MG63 (cell line): ENCODE data around the gene RANBP2. TPM values are rescaled to one million over a fixed set of nuclear protein-coding genes. Genes with fewer than 3 reads are reported as not detected.
"Not testable (repeated sequence)": the region's sequence is repeated elsewhere in the genome, so short reads cannot be mapped to it uniquely, and the experiment has no call there.

ENCODE experiments used
- DNase-seq: peaks from one replicate; pipeline ENCODE4 v3.0.0-alpha.2; 2020
- H3K27me3 ChIP-seq: fragments of 250-450 bp; sonication (Bioruptor Pico); 2 replicates; pipeline ENCODE4 v1.5.1; 2020; ENCODE audit warnings: mild to moderate bottlenecking, moderate library complexity
- H3K36me3 ChIP-seq: fragments of 250-450 bp; sonication (Bioruptor Pico); 2 replicates; pipeline ENCODE4 v1.5.1; 2020; ENCODE audit warnings: mild to moderate bottlenecking, moderate library complexity
- H3K4me3 ChIP-seq: fragments of 250-450 bp; sonication (Bioruptor Pico); 2 replicates; pipeline ENCODE4 v1.5.1; 2020; ENCODE audit warnings: mild to moderate bottlenecking, moderate library complexity
- H3K9me3 ChIP-seq: fragments of 250-450 bp; sonication (Bioruptor Pico); 2 replicates; pipeline ENCODE4 v1.5.1; 2020; ENCODE audit warnings: mild to moderate bottlenecking, moderate library complexity
- total RNA-seq: library from RNA; depleted of rRNA; stranded (reverse); fragments of >200 nt; shearing (Covaris generic); gene quantifications from 2 replicates; pipeline ENCODE4 v1.2.3, GENCODE V29; 2014; ENCODE audit warnings: low replicate concordance; rRNA removed

Gene RANBP2
- 13.4 and 25.7 TPM in 2 replicates for total RNA-seq

- Histone ChIP-seq H3K36me3 (0 out of 2 replicates have a peak, but pooled peaks cover 3% of the 10 kb centered on the region), H3K9me3 (no peaks in the 10 kb centered on the region), H3K27me3 (no peaks in the 10 kb centered on the region), H3K4me3 (peak within 1 kb of the TSS; percentile 90)
- peak; percentile 98 for DNase-seq
Observed at GRCh38 chr2:108719149-108720044, at the start of gene RANBP2. RANBP2 (plus strand) TSS chr2:108719482; CDS start chr2:108719607, 125 bp downstream.

- DNase-seq, H3K27me3 ChIP-seq, H3K36me3 ChIP-seq, H3K9me3 ChIP-seq, H3K4me3 ChIP-seq: not testable (repeated sequence)
Observed at GRCh38 chr2:108670282-108670681, 49.0 kb upstream of the RANBP2 start.

- not testable (repeated sequence) for H3K4me3 ChIP-seq, H3K27me3 ChIP-seq, DNase-seq, H3K36me3 ChIP-seq, H3K9me3 ChIP-seq
Observed at GRCh38 chr2:108672200-108672805, 47.0 kb upstream of the RANBP2 start.

GRCh38 chr2:108676522-108676921, 42.8 kb upstream of the RANBP2 start:
- not testable (repeated sequence) for H3K36me3 ChIP-seq, H3K9me3 ChIP-seq, DNase-seq, H3K4me3 ChIP-seq, H3K27me3 ChIP-seq

GRCh38 chr2:108677239-108677744, 42.0 kb upstream of the RANBP2 start:
- H3K9me3 ChIP-seq, H3K27me3 ChIP-seq, H3K36me3 ChIP-seq, H3K4me3 ChIP-seq, DNase-seq: not testable (repeated sequence)

GRCh38 chr2:108678198-108678651, 41.1 kb upstream of the RANBP2 start:
- H3K9me3 ChIP-seq, H3K36me3 ChIP-seq, H3K4me3 ChIP-seq, H3K27me3 ChIP-seq: not testable (repeated sequence)
- DNase-seq: peak; percentile 39

- H3K9me3 ChIP-seq, H3K4me3 ChIP-seq, H3K27me3 ChIP-seq, DNase-seq, H3K36me3 ChIP-seq: not testable (repeated sequence)
Observed at GRCh38 chr2:108680805-108681204, 38.5 kb upstream of the RANBP2 start.

- DNase-seq: peak; percentile 66
- not testable (repeated sequence) for H3K36me3 ChIP-seq
Observed at GRCh38 chr2:108688818-108689756, 30.2 kb upstream of the RANBP2 start.

GRCh38 chr2:108690001-108690400, 29.3 kb upstream of the RANBP2 start:
- DNase-seq, H3K4me3 ChIP-seq, H3K36me3 ChIP-seq, H3K9me3 ChIP-seq, H3K27me3 ChIP-seq: not testable (repeated sequence)

More at GRCh38 chr2:108688818-108689756, 30.2 kb upstream of the RANBP2 start:
- H3K4me3 ChIP-seq, H3K9me3 ChIP-seq, H3K27me3 ChIP-seq: not testable (repeated sequence)

GRCh38 chr2:108691447-108691846, 27.8 kb upstream of the RANBP2 start:
- Histone ChIP-seq H3K36me3 (no peaks in the 10 kb centered on the region), H3K4me3 (no peak overlapping the region), H3K27me3 (no peaks in the 10 kb centered on the region), H3K9me3 (no peaks in the 10 kb centered on the region)
- no peak for DNase-seq

- H3K27me3 ChIP-seq: no peaks in the 10 kb centered on the region
- no peaks in the 10 kb centered on the region for H3K9me3 ChIP-seq
- DNase-seq: no peak
- H3K4me3 ChIP-seq: no peak overlapping the region
- no peaks in the 10 kb centered on the region for H3K36me3 ChIP-seq
Observed at GRCh38 chr2:108701208-108701607, 18.1 kb upstream of the RANBP2 start.

- no peak for DNase-seq
Observed at GRCh38 chr2:108701806-108702205, 17.5 kb upstream of the RANBP2 start.

GRCh38 chr2:108704871-108705270, 14.4 kb upstream of the RANBP2 start:
- H3K4me3 ChIP-seq: no peak overlapping the region
- no peak for DNase-seq
- no peaks in the 10 kb centered on the region for H3K9me3 ChIP-seq
- H3K36me3 ChIP-seq: no peaks in the 10 kb centered on the region
- no peaks in the 10 kb centered on the region for H3K27me3 ChIP-seq

More at GRCh38 chr2:108701806-108702205, 17.5 kb upstream of the RANBP2 start:
- H3K36me3 ChIP-seq: no peaks in the 10 kb centered on the region
- H3K27me3 ChIP-seq: no peaks in the 10 kb centered on the region
- no peak overlapping the region for H3K4me3 ChIP-seq
- no peaks in the 10 kb centered on the region for H3K9me3 ChIP-seq

GRCh38 chr2:108707300-108707699, 12.0 kb upstream of the RANBP2 start:
- H3K9me3 ChIP-seq: no peaks in the 10 kb centered on the region
- no peak for DNase-seq
- no peaks in the 10 kb centered on the region for H3K36me3 ChIP-seq
- no peaks in the 10 kb centered on the region for H3K27me3 ChIP-seq
- H3K4me3 ChIP-seq: no peak overlapping the region

GRCh38 chr2:108716971-108717370, 2.3 kb upstream of the RANBP2 start:
- not testable (repeated sequence) for DNase-seq, H3K27me3 ChIP-seq, H3K9me3 ChIP-seq, H3K4me3 ChIP-seq, H3K36me3 ChIP-seq

- H3K36me3 ChIP-seq, H3K9me3 ChIP-seq, DNase-seq, H3K27me3 ChIP-seq, H3K4me3 ChIP-seq: not testable (repeated sequence)
Observed at GRCh38 chr2:108726048-108726447, 6.8 kb downstream of the RANBP2 start.
